Measurements from ENCODE around the gene ALK. TPM values are rescaled to one million over a fixed set of nuclear protein-coding genes. Genes with fewer than 3 reads are reported as not detected.

ALK gene
- total and polyA plus RNA-seq, 10 of the 15 experiments (the other 5 are each of a cell fraction or from before 2014, with no cell fraction given) = 0.11 TPM; not detected in 9

DNA sequence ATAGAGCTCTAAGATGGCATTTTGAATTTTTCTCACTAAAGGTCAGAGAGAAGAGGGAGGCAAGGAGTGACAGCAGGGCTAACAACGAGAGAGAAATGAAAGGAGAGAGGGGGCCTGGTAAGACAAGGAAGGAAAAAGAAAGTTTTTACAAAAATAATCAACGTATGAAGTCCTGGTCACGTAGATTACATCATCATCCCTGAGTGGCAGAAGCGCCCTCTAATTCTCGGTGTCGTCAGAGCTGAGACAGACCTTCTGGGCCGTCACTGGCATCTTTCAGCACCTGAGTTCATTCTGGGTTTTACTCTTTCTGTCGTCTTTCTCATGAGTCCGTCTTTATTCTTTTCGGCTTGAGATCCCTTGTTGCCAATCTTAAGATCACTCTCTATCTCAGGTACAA lies 329.8 kb downstream of the ALK start (continued):
- TF ChIP-seq E2F8 (IDR thresholded peaks at IDR 0.05; ENCODE audit: low read depth, partially characterized antibody) (no peak), NKRF (conservative IDR thresholded peaks at IDR 0.05) (no peak), STAT3 (IDR thresholded peaks at IDR 0.05; ENCODE audit: low read depth, low read length) (no peak), TCF3 (IDR thresholded peaks at IDR 0.05; ENCODE audit: borderline replicate concordance, insufficient read depth, low read depth, low read length) (no peak), MLLT1 (IDR thresholded peaks at IDR 0.05) (no peak), EGR1 (IDR thresholded peaks at IDR 0.05; ENCODE audit: borderline replicate concordance in 1 of 2, low read depth in 2 of 2, low read length in 2 of 2) (no peak), IKZF1 (conservative IDR thresholded peaks at IDR 0.05) (no peak), STAT1 (conservative IDR thresholded peaks at IDR 0.05) (no peak)

Measured in GM12878 (cell line).